Gastroesophageal sphincter (tissue), 4 donors: ENCODE data around the gene TANC1. TPM values are rescaled to one million over a fixed set of nuclear protein-coding genes. Genes with fewer than 3 reads are reported as not detected.

ENCODE experiments used
- ATAC-seq: fragments of 150-250 bp; one replicate; pipeline ENCODE4 v1.9.1; 2016; ENCODE audit warnings: mild to moderate bottlenecking, moderate library complexity
- H3K27ac ChIP-seq, 4 donors: fragments of 200-600 bp; sonication (generic) in 3 of 4; 1 replicate in 3 of 4; 2 replicates in 1 of 4; pipeline ENCODE4 v1.5.1; 2016 to 2019
- H3K27me3 ChIP-seq: fragments of 200-600 bp; sonication (generic); one replicate; pipeline ENCODE4 v1.5.1; 2019
- H3K36me3 ChIP-seq, 2 donors: fragments of 200-600 bp; sonication (generic); one replicate each; pipeline ENCODE4 v1.5.1; 2019; ENCODE audit warnings: control low read depth in 1 of 2
- H3K4me1 ChIP-seq, 3 donors: fragments of 200-600 bp; sonication (generic); 1 replicate in 2 of 3; 2 replicates in 1 of 3; pipeline ENCODE4 v1.5.1; 2016 to 2019; ENCODE audit warnings: control low read depth in 2 of 3
- H3K4me3 ChIP-seq, 2 donors: fragments of 200-600 bp; sonication (generic); one replicate each; pipeline ENCODE4 v1.5.1; 2019; ENCODE audit warnings: mild to moderate bottlenecking in 1 of 2, moderate library complexity in 1 of 2
- H3K9me3 ChIP-seq, 3 donors: fragments of 200-600 bp; sonication (generic); one replicate each; pipeline ENCODE4 v1.5.1; 2017 to 2019; ENCODE audit warnings: control low read depth in 2 of 3
- EP300 ChIP-seq: sonication (generic); formaldehyde crosslinking; IDR thresholded peaks from one replicate; pipeline ENCODE4 v1.6.1; 2017; ENCODE audit warnings: antibody characterized with exemption, mild to moderate bottlenecking
- POLR2A ChIP-seq, 2 donors: fragments of 450-650 bp; IDR thresholded peaks; one replicate each; pipeline ENCODE4 v1.6.1; 2017; ENCODE audit warnings: antibody characterized with exemption in 2 of 2, mild to moderate bottlenecking in 2 of 2, moderate library complexity in 1 of 2
- POLR2AphosphoS5 ChIP-seq: sonication (generic); formaldehyde crosslinking; IDR thresholded peaks from one replicate; pipeline ENCODE4 v1.6.1; 2017; ENCODE audit warnings: antibody characterized with exemption
- WGBS, 2 donors: methylation state at CpG; one replicate each; pipeline ENCODE4 v1.1.5; 2018; ENCODE audit warnings: low coverage in 1 of 2; 5-methylcytosine and 5-hydroxymethylcytosine counted together
- total RNA-seq, 4 donors: library from RNA; depleted of rRNA; stranded (reverse); fragments of >200 nt; gene quantifications; one replicate each; pipeline ENCODE4 v1.1.0, GENCODE V29; 2016
- TF ChIP-seq, protein P1 (sequence below), 4 experiments: fragments of 200-600 bp in 2 of 4; fragments of 450-650 bp in 2 of 4; sonication (generic) in 1 of 4; IDR thresholded peaks; one replicate each; pipeline ENCODE4 v1.5.1; 2017 to 2019; ENCODE audit warnings: antibody characterized with exemption in 4 of 4, mild to moderate bottlenecking in 2 of 4, moderate library complexity in 2 of 4

TANC1 gene
- total RNA-seq, 4 donors from 2014 or later = 37.4 to 66.5 (median 46.0) TPM

DNA sequence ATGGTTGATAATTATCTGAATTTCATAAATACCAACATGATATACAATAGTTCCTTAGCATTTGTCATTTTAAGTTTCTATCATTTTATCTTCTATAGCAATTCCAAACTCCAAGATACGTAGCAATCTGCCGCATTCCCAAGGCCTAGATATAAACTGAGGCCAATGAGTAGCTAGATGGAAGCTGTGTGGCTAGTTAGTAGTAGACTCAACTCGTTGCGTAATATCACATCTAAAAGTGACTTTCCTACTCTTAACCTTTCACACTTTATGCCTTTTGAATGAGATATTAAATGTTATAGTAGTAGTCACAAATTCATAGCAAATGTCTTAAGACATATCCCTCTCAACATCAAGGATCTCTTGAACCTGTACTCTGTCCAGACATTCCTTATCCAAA lies 284.5 kb downstream of the TANC1 start:
- H3K36me3 ChIP-seq = peaks cover 0 to 32% of the 10 kb centered on the region in 2 donors
- H3K27me3 ChIP-seq = no peaks in the 10 kb centered on the region
- 89 to 94% methylated on average over 4 of the region's 4 CpGs for WGBS, 2 donors
- no peak overlapping the region for H3K27ac ChIP-seq
- H3K4me3 ChIP-seq = no peak overlapping the region
- peaks cover 0 to 21% (median 0%) of the 10 kb centered on the region in 3 donors for H3K4me1 ChIP-seq
- TF ChIP-seq, protein P1, sequence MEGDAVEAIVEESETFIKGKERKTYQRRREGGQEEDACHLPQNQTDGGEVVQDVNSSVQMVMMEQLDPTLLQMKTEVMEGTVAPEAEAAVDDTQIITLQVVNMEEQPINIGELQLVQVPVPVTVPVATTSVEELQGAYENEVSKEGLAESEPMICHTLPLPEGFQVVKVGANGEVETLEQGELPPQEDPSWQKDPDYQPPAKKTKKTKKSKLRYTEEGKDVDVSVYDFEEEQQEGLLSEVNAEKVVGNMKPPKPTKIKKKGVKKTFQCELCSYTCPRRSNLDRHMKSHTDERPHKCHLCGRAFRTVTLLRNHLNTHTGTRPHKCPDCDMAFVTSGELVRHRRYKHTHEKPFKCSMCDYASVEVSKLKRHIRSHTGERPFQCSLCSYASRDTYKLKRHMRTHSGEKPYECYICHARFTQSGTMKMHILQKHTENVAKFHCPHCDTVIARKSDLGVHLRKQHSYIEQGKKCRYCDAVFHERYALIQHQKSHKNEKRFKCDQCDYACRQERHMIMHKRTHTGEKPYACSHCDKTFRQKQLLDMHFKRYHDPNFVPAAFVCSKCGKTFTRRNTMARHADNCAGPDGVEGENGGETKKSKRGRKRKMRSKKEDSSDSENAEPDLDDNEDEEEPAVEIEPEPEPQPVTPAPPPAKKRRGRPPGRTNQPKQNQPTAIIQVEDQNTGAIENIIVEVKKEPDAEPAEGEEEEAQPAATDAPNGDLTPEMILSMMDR (IDR thresholded peaks at IDR 0.05) = no peak
- TF ChIP-seq EP300 (no peak), POLR2A (IDR thresholded peaks at IDR 0.05) (no peak), POLR2AphosphoS5 (no peak)
- no peaks in the 10 kb centered on the region for H3K9me3 ChIP-seq
- ATAC-seq = no peak

DNA sequence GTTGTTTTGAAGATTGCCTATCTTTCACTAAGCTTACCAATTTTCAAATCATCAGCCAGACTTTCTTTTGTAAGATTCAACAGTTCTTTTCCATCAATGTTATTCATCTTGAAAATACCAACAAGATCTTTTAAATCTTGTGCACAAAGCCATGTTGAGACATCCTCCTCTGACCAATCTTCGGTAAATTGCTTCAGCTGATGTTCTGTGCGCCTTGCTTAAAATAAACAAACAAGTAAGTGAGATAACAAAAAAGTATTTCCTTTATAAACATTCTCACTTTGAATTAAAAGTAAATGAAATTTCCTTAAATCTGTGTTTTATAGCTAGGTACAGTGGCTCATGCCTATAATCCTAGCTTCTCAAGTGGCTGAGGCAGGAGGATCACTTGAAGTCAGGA lies 287.7 kb downstream of the TANC1 start:
- Histone ChIP-seq H3K4me3 (no peak overlapping the region), H3K4me1 (no peaks in the 10 kb centered on the region), H3K27ac (no peak overlapping the region), H3K36me3 (peaks cover 0 to 51% of the 10 kb centered on the region in 2 donors), H3K27me3 (no peaks in the 10 kb centered on the region), H3K9me3 (no peaks in the 10 kb centered on the region)
- 48 to 69% methylated on average over 2 of the region's 2 CpGs for WGBS, 2 donors
- no peak for ATAC-seq
- TF ChIP-seq EP300 = no peak
- TF ChIP-seq, protein P1 (IDR thresholded peaks at IDR 0.05) = no peak
- no peak for TF ChIP-seq POLR2AphosphoS5
- no peak for TF ChIP-seq POLR2A (IDR thresholded peaks at IDR 0.05)

DNA sequence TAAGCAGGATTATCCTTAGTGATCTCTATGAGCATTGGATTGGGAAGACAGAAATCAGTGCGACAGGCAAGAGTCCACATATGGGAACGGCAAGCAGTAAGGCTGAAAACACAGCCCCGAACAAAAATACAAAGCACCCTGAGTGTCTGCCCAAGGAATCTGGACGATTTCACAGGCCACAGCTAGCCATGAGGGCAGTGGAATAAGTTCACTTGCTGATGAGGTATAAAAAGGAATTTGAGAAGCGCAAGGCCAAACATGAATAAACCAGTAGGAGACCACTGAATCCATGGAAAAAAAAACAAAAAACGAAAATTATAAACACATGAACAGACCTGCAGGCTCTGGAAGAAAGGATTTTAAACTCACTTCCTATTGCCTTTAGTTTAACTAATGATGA lies 293.8 kb downstream of the TANC1 start:
- 80 to 88% methylated on average over 2 to 6 of the region's 6 CpGs for WGBS, 2 donors
- Histone ChIP-seq H3K9me3 (no peaks in the 10 kb centered on the region), H3K27ac (no peak overlapping the region), H3K4me1 (no peaks in the 10 kb centered on the region), H3K27me3 (no peaks in the 10 kb centered on the region), H3K36me3 (peaks cover 0 to 33% of the 10 kb centered on the region in 2 donors), H3K4me3 (no peak overlapping the region)
- ATAC-seq = no peak
- TF ChIP-seq POLR2AphosphoS5 (no peak), EP300 (no peak), POLR2A (IDR thresholded peaks at IDR 0.05) (no peak)
- TF ChIP-seq, protein P1 (IDR thresholded peaks at IDR 0.05) = no peak

DNA sequence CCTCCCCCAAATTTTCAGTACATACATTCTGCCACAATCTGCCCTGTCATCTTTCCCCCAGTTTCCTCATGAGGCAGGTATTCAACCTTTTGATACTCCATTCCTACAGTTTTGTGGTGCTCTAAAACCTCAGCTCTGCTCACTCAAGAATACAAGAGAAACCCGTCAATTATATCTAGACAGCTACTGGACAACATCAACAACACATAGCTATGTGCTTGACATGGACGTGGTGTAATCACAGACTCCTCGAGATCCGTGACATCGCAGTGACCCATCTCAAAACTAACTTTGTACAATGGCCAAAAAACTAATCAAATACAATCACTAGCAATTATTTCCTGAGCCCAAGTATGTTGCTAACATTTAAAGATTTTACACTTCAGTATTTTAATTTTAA lies 294.5 kb downstream of the TANC1 start:
- 86 to 100% methylated on average over 5 of the region's 5 CpGs for WGBS, 2 donors
- Histone ChIP-seq H3K4me1 (peaks cover 0 to under 1% (median 0%) of the 10 kb centered on the region in 3 donors), H3K36me3 (peaks cover 0 to 26% of the 10 kb centered on the region in 2 donors), H3K27ac (no peak overlapping the region), H3K27me3 (no peaks in the 10 kb centered on the region), H3K9me3 (no peaks in the 10 kb centered on the region), H3K4me3 (no peak overlapping the region)
- ATAC-seq = no peak
- TF ChIP-seq POLR2AphosphoS5 (no peak), POLR2A (IDR thresholded peaks at IDR 0.05) (no peak), EP300 (no peak)
- TF ChIP-seq, protein P1 (IDR thresholded peaks at IDR 0.05) = no peak

DNA sequence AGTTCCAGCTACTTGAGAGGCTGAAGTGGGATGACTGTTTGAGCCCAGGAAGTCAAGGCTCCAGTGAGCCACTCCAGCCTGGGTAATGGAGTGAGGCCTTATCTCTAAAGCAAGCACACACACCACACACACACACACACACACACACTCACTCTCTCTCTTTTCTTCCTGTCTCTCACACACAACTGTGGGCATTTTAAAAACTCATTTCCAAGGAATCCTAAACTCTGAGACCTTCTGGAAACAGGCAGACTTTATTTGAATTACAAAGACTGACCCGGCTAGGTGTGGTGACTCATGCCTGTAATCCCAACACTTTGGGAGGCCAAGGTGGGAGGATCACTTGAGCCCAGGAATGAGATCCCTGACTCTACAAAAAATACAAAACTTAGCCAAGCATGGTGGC lies 296.7 kb downstream of the TANC1 start:
- 50% methylated on average over 1 of the region's 1 CpG; no CpG with 5 or more reads in 1 of the 2 donors for WGBS, 2 donors
- Histone ChIP-seq H3K27ac (no peak overlapping the region), H3K9me3 (no peaks in the 10 kb centered on the region), H3K4me1 (peaks cover 0 to 10% (median 0%) of the 10 kb centered on the region in 3 donors), H3K27me3 (no peaks in the 10 kb centered on the region), H3K4me3 (no peak overlapping the region), H3K36me3 (peaks cover 0 to 11% of the 10 kb centered on the region in 2 donors)
- TF ChIP-seq POLR2A (IDR thresholded peaks at IDR 0.05) = no peak
- TF ChIP-seq EP300 = no peak
- no peak for TF ChIP-seq POLR2AphosphoS5
- TF ChIP-seq, protein P1 (IDR thresholded peaks at IDR 0.05) = no peak
- no peak for ATAC-seq
